Stimulated activated CD4-positive, alpha-beta T cell treated with anti-CD3 and anti-CD28 coated beads, Interleukin-4, amount 100 ng/mL, for 24 hours (primary cell): ENCODE data around the gene ZBTB21.

Experiments
- DNase-seq: peaks from one replicate; pipeline ENCODE4 v3.0.0-alpha.2; 2020

Gene ZBTB21

GRCh38 chr21:42039470-42039901 is 29.3 kb upstream of the ZBTB21 start:
- DNase-seq: no peak

GRCh38 chr21:42038826-42039425 is 28.8 kb upstream of the ZBTB21 start:
- no peak for DNase-seq

- DNase-seq: no peak
Measured at GRCh38 chr21:42038393-42038792, 28.2 kb upstream of the ZBTB21 start.

- DNase-seq: no peak
Measured at GRCh38 chr21:42037943-42038342, 27.8 kb upstream of the ZBTB21 start.

DNA sequence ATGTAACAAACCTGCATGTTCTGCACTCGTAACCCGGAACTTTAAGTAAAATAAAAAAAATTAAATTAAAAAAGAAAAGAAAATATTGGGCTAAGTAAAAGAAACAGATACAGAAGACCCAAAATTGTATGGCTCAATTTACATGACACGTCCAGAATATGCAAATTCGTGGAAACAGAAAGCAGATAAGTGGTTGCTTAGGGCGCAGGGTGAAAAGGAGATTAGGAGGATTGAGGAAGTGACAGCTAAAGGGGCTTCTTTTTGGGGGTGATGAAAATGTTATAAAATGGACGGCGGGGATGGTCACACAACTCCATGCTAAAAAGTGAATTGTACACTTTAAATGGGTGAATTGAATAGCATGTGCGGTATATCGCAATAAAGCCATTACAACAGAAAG is 27.4 kb upstream of the ZBTB21 start:
- no peak for DNase-seq

DNA sequence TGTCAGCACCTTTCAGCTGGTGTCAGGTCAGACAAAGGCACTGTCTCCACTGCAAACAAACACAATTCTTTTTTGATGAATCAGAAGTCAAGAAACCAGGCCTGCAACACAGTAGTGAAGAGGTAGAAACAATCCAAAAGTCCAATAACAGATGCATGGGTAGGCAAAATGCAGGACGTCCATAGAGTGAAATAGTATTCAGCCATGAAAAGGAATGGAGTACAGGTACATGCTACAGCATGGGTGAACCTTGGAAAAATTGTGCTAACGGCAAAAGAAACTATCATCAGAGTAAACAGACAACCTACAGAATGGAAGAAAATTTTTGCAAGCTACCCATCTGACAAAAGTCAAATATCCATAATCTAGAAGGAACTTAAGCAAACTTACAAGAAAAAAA is 26.2 kb upstream of the ZBTB21 start:
- no peak for DNase-seq

- no peak for DNase-seq
Measured at GRCh38 chr21:42032968-42033367, 22.8 kb upstream of the ZBTB21 start.

GRCh38 chr21:42032266-42032665 is 22.1 kb upstream of the ZBTB21 start:
- no peak for DNase-seq

DNA sequence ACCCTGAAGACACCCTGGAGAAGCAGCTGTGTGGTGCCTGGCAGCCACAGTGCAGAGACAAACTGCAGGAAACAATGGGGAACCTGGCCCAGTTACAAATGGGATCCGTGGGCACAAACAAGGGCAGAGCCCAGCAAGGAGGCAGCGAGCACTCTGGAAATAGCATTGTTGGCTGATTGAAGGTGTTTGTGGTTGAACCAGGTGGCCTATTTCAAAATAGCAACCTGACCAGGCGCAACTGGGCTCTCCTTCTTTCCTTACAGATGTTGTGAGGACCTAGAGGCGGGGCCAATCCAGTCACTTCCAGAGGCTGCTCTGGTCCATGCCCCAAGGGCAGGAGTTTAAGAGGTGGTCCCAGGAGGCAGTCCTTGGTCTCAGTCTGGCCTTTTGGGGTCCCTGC is 21.7 kb upstream of the ZBTB21 start:
- no peak for DNase-seq

DNA sequence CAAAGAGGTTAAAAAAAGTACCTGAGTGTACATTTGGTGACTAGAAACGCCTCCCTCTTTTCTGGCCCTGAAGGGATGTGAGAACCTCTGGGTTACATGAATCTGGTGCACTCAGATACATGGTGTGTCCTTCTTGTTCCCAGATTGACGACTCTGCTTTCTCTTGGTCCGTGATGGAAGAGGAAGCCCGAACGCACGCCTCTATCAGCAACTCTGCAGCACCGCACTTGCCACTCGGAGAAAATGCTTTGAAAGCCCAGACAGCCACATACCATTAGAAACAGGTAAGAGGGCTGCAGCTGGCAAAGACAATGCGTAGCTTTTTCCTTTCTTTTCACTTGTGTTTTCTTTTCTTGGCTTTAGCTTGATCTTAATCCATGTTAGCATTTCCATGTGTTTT is 21.1 kb upstream of the ZBTB21 start:
- DNase-seq: no peak

DNA sequence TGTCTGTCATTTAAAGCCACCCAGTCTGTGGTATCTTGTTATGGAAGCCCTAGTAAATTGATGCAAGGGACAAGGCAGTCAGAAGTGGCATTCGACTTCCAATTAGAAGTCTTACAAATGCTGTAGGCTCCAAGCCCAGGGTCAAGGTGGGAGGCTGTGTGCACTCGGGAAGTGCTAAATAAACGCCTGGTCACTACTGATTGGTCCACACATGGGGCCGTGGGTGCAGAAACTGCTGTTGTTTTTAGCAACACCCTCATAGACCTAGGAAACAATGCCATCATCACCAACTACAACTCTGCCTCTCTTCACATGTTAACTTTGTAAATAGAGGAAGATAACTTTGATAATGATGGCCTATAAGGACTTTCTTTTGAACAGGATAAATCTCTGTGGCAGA is 20.2 kb upstream of the ZBTB21 start:
- DNase-seq: no peak

GRCh38 chr21:42028766-42029425 is 18.7 kb upstream of the ZBTB21 start:
- DNase-seq: no peak

- DNase-seq: no peak
Measured at GRCh38 chr21:42027822-42028765, 17.9 kb upstream of the ZBTB21 start.

DNA sequence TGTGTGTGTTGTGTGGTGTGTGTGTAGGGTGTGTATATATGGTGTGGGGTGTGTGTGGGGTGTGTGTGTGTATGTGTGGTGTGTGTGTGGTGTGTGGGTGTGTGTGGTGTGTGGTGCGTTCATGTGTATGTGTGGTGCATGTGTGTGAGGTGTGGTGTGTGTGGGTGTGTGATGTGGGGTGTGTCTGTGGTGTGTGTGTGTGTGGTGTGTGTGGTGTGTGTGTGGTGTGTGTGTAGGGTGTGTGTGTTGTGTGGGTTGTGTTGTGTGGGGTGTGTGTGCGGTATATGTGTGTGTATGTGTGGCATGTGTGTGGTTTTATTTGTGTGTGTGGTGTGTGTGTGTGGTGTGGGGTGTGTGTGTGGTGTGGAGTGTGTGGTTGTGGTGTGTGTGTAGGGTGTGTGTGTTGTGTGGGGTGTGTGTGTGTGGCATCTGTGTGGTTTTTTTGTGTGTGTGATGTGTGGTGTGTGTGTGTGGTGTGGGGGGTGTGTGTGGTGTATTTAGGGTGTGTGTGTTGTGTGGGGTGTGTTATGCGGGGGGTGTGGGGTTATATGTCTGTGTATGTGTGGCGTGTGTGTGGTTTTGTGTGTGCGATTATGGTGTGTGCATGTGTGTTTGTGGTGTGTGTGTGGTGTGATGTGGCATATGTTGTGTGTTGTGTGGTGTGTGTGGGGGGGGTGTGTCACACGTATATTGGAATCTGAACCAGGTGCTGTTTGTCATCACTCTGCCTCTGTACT is 17.1 kb upstream of the ZBTB21 start:
- no peak for DNase-seq

- DNase-seq: no peak
Measured at GRCh38 chr21:42026082-42026435, 15.9 kb upstream of the ZBTB21 start.

- no peak for DNase-seq
Measured at GRCh38 chr21:42025376-42026081, 15.4 kb upstream of the ZBTB21 start.

DNA sequence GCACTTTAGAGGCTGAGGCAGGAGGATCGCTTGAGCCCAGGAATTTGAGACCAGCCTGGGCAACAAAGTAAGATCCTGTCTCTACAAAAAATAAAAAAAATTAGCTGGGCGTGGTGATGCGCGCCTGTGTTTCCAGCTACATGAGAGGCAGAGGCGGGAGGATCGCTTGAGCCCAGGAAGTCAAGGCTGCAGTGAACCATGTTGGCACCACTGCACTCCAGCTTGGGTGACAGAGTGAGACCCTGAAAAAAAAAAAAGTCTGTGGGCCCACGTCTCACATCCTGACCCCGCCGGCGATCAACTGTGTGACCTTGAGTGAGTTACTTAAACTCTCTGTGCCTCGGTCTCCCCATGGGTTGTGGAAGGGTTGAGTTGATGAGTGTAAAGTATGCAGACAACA is 12.7 kb upstream of the ZBTB21 start:
- DNase-seq: no peak

DNA sequence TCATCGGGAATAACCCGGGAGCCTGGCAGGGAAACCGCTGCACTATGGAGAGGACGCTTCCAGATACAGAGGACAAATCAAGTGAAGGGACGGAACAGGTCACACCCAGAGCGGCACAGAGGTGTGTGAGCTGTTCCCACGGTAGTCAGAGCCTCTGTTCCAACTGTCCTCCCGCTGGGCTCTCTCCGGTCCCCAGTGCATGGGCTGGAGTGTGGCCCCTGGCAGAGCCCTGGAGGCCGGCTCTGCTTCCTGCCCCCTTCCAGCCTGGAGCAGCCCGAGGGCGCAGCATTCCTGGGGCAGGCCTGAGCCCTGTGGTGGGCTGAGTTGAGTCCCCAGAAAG is 11.9 kb upstream of the ZBTB21 start:
- no peak for DNase-seq

- DNase-seq: no peak
Measured at GRCh38 chr21:42021371-42022090, 11.4 kb upstream of the ZBTB21 start.

DNA sequence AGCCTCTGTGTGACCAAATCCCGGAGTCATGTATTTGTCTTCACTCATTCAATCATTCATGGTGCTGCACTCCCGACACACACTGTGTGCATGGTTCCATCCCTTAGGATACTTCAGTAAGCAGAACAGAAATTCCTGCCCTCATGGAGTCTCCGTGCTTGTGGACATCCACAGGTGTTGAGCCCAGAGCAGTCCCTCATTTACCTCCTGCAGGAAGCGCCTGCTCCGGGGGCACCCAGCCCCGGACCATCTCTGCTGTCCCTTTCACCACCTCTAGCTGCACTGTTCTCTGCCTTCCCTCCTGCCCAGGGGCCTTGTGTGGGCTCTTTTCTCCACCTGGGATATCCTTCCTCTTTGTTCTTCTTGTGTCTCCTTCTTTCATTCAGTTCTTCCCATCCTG is 9.5 kb upstream of the ZBTB21 start:
- DNase-seq: no peak

- DNase-seq: no peak
Measured at GRCh38 chr21:42019101-42019605, 9.0 kb upstream of the ZBTB21 start.

DNA sequence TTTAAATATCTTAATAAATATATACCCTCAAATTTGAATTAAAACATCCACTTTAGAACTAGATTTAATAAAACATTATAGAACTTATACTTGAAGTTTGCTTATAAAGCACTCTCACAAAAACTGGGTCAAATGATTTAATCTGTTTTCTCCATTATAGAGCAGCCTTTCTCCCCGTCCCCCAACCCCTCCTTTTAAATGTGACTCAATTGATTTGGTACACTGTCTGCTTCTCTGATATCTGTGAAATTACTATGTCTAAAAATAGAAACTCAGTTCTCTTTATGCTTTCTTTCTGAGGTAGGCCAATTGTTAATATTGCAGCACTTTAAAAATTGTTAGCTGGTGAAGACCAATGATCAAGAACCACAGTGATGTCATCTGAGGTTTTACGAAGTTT is 6.9 kb upstream of the ZBTB21 start:
- no peak for DNase-seq
